Suprapubic skin (tissue), 4 donors: ENCODE results near the gene DPM3.

Experiments
- POLR2A ChIP-seq, 2 donors: fragments of 450-650 bp; IDR thresholded peaks; one replicate each; pipeline ENCODE4 v1.6.1; 2017; ENCODE audit warnings: antibody characterized with exemption in 2 of 2, mild to moderate bottlenecking in 2 of 2, moderate library complexity in 2 of 2
- POLR2AphosphoS5 ChIP-seq, 3 donors: sonication (generic); formaldehyde crosslinking; IDR thresholded peaks; one replicate each; pipeline ENCODE4 v1.6.1; 2017; ENCODE audit warnings: antibody characterized with exemption in 3 of 3
- TF ChIP-seq, protein P1 (sequence below), 2 donors: fragments of 200-600 bp in 1 of 2; fragments of 450-650 bp in 1 of 2; sonication (generic) in 1 of 2; IDR thresholded peaks; one replicate each; pipeline ENCODE4 v1.5.1; 2016 to 2019; ENCODE audit warnings: antibody characterized with exemption in 2 of 2, mild to moderate bottlenecking in 1 of 2, moderate library complexity in 1 of 2

GRCh38 chr1:155113450-155113980 lies 26.8 kb downstream of the DPM3 start:
- TF ChIP-seq, protein P1, sequence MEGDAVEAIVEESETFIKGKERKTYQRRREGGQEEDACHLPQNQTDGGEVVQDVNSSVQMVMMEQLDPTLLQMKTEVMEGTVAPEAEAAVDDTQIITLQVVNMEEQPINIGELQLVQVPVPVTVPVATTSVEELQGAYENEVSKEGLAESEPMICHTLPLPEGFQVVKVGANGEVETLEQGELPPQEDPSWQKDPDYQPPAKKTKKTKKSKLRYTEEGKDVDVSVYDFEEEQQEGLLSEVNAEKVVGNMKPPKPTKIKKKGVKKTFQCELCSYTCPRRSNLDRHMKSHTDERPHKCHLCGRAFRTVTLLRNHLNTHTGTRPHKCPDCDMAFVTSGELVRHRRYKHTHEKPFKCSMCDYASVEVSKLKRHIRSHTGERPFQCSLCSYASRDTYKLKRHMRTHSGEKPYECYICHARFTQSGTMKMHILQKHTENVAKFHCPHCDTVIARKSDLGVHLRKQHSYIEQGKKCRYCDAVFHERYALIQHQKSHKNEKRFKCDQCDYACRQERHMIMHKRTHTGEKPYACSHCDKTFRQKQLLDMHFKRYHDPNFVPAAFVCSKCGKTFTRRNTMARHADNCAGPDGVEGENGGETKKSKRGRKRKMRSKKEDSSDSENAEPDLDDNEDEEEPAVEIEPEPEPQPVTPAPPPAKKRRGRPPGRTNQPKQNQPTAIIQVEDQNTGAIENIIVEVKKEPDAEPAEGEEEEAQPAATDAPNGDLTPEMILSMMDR (IDR thresholded peaks at IDR 0.05), result no peak
- TF ChIP-seq POLR2AphosphoS5 (IDR thresholded peaks at IDR 0.05), result no peak
- no peak for TF ChIP-seq POLR2A (IDR thresholded peaks at IDR 0.05)
